Measurements from ENCODE around the gene ZMYND19.
"Not testable (repeated sequence)": the region's sequence is repeated elsewhere in the genome, so short reads cannot be mapped to it uniquely, and the experiment has no call there.

Gene ZMYND19

DNA sequence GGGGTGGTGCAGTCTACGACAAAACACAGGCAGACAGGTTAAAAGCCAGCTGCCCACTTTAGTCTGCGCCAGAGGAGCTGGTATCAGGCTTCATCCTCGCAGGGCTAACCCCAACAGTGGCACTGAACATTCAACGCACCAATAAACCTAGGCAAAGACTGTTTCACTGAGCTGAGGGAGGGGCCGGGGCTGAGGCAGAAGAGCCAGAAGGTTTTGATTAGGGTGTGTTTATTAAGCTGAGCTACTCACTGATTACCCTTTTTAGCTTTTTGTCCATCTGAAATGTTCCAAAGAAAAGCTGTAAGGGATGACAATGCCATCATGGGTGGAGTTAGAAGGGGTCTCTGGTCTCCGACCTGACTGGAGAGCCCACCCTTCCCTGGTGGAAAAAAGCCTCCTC lies 1.4 kb downstream of the ZMYND19 start:
- no peak for DNase-seq (ENCODE audit: low read depth)

DNA sequence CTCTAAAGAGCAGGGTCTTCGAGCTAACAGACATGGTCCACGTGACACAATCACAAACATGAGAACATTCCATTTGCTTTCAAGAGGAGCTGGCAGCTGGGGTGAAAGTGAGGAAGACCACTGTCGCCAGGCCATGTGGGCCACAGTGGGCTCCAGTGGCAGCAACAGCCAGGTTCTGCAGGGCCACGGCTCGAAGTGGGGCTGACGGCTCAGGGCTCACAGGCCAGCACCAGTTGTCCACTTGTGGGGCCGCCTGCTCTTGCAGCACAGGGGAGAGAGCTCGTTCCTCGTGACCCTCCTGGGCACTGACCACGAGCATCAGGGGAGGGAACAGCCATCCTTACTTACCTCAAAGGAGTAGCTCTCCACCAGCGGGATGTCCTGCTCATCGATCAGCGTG lies 2.0 kb downstream of the ZMYND19 start:
- no peak for DNase-seq (ENCODE audit: low read depth)

DNA sequence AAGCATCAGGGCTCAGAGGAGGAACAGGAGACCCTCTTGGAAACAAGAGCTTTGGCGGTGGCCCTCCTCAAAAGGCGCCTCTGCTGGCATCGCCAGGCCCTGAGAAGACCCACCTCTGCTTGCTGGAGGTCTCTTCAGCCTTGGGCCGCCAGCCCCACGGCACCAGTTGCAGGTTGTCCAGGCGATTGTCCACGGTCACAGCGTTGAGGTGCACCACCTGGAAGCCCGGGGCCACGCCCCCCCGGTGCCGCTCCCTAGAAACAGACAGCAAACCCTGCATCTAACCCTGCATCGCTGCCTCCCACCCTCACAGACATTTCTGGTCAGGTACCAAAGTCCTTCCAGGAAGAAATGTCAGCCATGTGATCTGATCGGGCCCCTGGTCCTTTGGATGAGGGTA lies 3.5 kb downstream of the ZMYND19 start:
- no peak for DNase-seq (ENCODE audit: low read depth)

DNA sequence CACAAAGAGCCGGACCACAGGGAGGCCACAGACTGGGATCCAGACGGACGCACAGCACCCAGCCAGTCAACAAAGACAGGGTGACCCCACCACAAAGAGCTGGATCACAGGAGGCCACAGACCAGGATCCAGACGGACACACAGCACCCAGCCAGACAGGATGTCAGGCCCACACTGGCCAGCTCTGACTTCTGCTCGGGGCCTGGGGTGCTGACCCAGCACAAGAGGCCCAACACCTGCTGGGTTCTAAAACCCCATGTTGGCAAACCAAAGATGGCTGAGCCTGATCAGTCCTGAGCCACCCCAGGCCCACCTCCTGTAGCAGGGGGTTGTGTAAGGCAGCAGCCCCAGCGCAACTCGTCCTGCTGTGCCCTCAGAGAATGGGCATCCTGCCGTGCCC lies 6.4 kb downstream of the ZMYND19 start:
- no peak for DNase-seq (ENCODE audit: low read depth)

DNA sequence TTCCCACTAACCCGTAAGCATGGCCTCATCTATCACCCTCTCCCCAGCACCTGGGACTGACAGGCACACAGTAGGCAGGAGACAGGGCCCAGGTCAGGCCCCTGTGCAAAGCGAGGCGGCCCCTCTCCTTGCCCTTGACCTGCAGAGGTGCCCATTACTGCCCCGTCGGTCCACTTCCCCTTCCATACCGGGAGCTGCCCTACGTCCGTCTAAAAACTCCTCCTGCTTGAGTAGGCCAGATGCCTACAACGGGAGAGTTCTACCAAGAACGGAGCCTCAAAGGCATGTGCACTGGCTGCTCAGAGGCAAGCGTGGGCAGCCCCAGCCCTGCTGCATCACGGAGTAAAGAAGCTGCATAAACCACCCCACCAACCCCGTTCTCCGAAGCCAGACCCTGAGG lies 7.0 kb downstream of the ZMYND19 start:
- no peak for DNase-seq (ENCODE audit: low read depth)

DNA sequence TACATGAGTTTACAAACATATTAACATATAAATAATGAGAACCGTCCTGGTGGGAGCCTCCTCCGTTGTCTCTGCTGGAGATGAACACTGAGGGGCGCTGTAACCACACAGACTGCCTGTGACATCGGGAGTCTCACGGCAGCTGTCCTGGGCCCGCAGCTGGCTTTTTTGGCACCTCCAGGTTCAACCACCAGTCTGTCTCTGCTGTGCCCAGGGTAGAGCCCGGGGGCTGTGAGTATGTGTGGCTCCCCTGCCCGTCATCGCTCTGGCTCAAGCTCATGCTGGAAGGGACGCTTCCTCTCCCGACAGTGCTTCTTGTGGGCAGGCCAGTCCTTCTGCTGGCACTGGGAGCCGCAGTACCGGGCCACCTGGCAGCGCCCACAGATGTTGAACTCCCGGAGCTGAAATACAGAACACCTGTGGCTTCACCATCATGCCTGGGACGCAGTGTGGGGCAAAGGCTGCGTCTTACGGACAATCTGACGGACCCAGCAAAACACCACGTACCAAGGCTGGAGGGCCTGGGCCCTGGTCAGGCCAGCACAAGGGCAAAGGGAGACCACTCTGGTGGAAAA lies 7.9 kb downstream of the ZMYND19 start:
- DNase-seq (ENCODE audit: low read depth), result no peak

DNA sequence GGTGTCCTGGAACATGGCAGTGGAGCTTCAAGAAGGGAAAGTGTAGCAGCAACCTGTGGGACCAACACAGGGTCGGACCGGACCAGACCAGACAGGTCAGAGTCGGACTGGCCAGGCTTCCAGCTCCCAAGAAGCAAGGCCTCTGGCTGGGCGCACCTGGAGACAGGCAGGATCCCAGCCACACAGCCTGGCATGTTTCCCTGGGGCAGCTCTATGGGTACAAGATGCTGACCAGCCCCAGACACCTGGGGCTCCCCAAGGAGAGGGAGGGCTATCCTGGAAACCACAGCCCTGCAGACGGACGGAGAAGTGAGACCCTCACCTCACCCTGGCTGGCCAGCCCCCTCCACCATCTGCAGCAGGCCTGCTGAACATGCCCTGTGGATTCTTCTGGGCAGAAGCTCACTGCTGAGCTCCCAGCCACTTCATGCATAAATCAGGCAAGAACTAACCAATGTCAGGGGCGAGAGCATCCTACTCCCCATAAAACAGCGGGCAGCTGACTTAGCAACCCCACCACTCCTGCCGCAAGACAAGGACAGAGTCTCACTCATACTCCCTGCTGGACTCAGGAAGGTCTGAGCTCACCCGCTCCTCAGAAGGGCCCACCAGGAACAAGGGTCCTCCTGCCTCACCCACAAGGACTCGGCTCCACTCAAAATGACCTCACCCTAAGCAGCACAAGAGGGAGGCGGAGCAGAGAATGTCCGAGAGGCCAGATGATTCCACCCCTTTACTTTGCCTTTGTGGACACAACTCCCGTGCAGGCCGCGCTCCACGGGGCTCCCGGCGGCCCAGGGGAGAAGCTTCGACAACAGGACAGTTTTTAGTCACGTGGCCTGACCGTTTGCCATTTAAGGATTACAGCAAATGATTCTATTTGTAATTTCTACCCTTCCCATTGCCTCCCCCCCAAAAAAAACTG lies 8.7 kb downstream of the ZMYND19 start:
- no peak for DNase-seq (ENCODE audit: low read depth)

DNA sequence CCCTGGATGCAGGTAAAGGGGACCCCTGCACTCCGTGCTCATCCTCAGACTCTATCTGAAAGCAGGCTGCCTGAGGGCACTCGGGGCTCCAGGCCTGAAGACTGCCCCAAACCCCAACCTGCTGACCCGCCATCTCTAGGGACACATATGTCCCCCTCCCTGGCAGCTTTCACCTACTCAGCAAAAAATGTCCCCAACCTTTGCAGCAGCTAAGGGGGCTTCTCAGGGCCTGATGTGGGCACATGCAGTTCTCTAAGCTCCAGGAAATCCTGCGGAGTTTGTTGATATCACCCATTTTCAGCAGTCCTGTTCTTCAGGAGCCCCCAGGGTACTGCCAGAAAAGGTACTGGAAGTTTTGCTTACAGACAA lies 9.4 kb downstream of the ZMYND19 start:
- no peak for DNase-seq (ENCODE audit: low read depth)

DNA sequence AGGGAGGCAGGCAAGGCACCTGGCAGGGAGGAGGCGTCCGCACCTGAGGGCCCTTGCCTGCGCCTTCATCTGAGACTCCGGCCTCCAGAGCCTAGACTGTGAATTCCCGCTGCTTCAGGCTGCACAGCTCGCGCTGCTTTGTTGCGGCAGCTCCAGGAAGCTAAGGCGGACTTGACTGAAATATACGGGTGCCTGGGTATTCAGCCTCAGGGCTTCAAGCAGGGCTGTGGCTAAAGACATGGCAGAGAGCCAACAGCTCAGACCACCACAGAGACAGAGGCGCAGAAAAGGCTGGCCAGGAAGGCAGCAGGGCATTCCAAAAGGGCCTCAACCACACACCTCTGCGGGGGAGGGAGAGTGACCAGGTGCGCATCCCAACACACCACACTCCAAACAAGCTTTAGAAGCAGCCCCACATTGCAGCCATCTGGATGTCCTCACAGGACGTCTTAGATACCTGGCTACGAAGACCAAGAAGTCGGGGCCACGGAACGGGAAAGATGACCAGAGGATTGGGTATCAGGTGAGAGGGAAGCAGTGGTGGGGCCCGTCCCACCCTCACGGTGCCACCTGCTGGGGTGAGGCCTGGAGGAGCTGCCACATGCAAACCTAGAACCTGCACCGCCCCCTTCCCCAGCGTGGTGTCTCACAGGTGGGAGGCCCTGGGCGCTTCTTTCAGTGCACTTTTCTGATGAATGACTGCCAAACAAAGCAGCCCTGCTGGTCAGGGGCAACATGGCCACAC lies 9.9 kb downstream of the ZMYND19 start:
- DNase-seq (ENCODE audit: low read depth), result no peak

DNA sequence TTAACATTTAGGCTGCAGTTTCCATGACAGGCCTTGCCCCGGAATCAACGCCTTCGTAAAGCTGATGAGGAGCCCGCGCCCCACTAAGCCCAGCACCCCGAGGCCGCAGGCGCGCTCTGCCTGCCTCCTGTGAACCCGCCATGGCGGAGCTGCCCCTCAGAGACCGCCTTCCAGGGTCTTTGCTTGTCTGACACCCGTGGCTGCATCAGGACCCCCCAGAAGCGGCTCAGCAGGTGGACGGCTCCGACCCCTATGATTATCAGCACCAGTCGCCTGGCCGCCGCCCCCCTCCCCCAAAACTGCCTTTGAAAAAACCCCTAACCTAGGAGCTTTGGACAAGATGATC lies 11.1 kb downstream of the ZMYND19 start:
- no peak for DNase-seq (ENCODE audit: low read depth)

DNA sequence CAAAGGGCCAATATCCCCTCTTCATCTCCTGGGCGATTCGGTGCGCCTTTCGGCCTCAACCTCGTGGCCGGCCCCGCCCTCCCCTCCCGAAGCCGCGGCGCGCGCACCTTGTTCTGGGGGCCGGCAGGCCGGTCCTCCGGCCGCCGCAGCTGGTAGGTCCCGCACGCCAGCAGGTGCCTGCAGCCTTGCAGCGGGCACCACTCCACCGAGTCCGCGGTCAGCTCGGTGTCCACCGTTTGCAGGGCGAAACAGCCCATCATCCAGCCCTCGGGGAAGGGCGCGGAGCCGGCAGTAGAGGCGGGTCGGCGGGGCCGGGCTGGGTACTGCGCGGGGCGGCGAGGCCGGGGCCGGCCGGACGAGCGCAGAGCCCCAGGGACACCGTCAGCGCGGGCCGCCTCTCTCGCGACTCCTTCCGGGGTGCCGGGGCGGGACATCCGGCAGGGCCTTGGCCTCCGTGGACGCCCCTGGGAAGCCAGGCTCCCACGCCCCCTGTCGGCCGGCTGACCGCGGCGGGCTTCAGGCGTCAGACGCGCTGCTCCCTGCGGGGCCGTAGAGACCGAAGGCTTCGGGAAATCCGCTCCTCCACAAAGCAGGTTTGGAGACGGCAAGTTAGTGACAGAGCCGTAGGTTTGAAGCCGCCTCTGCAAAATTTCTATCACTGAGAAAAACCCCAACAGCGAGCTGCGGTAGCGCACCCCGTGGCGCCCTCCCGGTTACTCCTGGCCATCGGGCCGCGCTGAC lies 11.6 kb downstream of the ZMYND19 start, which contains the start of gene DPH7:
Gene DPH7 (minus strand): TSS at position 408 of the 741 bp plus-strand sequence. CDS start 148 bp downstream, at position 260.
- peak; percentile 86 for DNase-seq (ENCODE audit: low read depth)

DNA sequence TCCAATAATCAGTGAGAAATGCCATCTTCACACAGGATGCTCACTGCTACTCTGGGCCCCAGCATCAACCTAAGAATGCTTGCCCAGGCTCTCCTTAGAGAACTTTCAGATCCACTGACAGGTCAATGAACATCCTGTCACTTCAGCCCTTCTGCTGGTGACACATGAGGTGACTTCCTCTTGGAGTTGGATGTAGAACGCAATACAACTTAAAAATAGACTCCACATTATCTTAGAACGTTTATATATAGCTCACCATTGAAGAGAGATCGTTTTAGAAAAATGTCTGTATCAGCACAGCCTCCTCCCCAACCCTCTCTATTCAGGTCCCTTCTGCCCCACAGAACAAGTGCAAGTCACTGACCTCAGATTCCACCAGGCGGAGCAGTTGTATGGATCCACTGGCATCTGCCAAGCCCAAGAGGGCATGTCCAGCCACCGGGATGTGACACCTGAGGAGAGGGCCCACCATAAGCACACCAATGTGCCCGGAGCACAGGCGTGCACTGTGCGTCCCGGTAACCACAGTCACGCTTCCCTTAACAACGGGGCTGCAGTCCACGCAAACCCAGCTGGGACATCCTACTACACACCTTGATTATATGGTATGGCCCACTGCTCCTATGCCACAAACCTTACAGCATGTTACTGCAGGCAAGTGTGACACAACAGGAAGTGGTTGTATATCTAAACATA lies 14.4 kb downstream of the ZMYND19 start:
- no peak for DNase-seq (ENCODE audit: low read depth)

DNA sequence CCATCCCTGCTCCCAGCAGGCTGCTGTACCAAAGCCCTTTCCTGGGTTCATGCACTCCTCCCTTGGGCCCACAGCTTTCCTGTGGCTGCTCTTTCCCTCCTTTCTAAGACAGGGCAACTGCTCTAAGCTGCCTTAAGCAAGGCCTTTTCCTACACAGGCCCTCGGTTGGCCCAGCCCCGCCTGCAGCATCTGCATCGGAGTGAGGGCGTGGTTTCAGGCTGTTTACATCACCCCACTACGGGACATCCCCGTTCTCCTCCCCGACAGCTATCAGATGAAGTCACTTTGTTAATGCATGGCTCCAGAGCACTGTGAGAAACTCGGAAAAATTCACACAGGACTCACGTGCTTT lies 15.0 kb downstream of the ZMYND19 start:
- no peak for DNase-seq (ENCODE audit: low read depth)

DNA sequence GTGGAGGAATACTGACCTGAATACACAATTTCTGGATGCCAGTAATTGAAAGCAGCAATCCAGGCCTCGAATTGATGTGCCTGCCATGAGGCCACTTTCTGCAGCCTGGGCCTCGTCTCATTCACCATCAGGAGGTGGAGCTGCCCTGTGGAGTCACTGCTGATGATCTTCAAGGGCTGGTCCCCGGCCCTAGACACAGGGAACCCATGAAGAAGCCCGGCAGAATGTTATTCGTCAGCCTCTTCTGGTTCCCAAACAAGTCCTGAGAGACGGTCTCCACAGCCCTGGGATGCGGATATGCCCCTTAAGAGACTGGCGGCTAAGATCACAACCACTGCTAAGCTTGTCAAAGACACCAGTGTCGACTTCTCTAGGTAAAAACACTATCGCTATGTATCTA lies 16.1 kb downstream of the ZMYND19 start:
- no peak for DNase-seq (ENCODE audit: low read depth)

DNA sequence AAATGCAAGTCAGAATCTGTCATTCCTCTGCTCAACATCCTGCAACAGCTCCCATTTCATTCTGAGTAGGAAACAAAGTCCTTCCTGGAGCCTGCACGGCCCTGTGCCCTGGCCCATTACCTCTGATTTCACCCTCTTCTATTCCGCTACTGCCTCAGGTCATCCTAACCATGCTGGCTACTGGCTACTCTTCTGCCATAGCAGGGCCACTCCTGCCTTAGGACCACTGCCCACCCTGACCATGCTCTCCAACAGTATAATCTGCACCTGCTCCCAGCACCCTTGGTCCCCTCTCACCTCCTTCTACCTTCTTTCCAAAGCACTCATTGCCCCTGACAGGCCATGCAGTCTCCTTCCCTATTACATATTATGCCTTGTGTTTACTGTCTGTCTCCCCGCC lies 19.7 kb downstream of the ZMYND19 start:
- DNase-seq (ENCODE audit: low read depth), result no peak

DNA sequence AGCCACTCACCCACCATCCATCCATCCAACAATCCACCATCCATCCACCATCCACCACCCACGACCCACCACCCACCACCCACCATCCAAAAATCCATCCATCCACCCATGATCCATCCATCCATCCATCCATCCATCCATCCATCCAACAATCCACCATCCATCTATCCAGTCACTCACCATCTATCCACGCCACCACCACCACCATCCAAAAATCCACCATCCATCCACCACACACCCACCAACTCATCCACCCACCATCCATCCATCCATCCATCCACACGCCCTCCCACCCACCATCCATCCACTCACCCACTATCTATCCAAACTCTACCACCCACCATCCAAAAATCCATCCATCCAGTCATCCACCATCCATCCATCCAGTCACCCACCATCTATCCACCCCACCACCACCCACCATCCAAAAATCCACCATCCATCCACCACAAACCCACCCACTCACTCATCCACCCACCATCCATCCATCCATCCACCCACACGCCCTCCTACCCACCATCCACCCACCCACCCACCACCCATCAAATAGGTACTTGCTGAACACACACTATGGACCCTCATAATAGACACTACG lies 20.6 kb downstream of the ZMYND19 start:
- no peak for DNase-seq (ENCODE audit: low read depth)

DNA sequence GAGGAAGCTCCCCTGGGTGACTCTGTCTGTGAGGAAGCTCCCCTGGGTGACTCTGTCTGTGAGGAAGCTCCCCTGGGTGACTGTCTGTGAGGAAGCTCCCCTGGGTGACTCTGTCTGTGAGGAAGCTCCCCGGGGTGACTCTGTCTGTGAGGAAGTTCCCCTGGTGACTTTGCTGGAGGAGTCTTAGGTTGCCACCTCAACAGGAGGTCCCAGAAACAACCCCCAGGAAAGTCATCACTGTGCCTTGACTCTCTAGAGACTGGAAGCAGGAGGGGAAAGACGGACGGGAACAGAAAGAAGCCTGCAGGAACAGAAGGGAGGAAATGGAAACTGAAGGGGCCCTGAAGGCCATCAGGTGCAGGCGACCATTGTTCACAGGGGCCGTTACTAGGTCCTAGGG lies 21.9 kb downstream of the ZMYND19 start:
- not testable (repeated sequence) for DNase-seq (ENCODE audit: low read depth)

DNA sequence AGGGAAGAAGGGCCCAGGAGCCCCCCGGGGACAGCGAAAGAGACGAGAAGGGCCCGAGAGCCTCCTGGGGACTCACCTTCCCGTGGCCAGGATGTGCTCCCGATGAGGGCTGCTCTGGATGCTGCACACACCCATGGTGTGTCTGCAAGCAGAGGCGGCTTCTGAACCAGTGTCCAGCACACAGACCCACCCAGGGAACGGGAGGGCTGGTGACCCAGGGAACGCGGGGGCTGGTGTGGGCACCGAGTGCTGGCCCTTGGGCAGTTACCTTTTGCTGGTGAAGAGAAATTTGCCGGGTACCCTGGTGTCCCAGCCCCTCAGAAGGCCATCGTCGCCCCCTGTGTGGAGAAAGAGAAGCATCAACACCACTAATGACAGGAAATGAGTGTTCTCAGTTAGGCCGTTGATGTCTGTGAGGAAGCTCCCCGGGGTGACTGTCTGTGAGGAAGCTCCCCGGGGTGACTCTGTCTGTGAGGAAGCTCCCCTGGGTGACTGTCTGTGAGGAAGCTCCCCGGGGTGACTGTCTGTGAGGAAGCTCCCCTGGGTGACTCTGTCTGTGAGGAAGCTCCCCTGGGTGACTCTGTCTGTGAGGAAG lies 25.4 kb downstream of the ZMYND19 start:
- DNase-seq (ENCODE audit: low read depth), result no peak

DNA sequence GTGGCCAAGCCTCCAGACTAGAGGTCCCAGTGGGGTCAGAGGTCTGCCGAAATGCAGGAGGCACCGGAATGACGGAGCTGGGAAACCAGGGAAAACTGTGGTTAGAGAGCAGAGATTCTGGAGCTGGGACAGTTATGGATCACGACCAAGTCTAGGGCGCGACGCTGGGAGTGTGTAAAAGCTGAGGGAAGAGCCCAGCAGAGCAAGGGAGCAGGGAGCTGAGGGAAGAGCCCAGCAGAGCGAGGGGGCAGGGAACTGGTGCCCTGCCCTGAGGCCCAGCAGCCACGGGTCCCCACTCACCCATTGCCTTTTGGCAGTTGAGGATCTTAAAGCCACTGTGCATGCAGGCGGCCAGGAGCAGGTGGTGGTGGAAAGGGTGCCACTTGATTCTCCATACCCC lies 26.2 kb downstream of the ZMYND19 start:
- DNase-seq (ENCODE audit: low read depth), result no peak

DNA sequence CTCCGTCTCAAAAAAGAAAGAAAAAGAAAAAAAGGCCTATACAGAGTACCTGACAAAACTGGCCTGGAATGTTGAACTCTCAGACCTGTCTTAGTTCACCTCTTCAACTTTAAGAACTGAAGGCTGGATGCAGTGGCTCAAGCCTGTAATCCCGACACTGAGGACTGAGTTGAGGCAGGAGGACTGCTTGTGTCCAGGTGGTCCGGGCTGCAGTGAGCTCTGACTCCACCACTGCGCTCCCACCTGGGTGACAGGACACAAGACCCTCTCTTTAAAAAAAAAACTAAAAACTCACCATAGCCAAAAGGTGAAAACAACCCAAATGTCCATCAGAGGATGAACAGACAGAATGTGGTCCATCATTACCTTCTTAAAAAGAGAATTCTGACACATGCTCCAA lies 32.2 kb downstream of the ZMYND19 start:
- no peak for DNase-seq (ENCODE audit: low read depth)
